ENCODE data around the gene DIDO1.
"Not testable (repeated sequence)": the region's sequence is repeated elsewhere in the genome, so short reads cannot be mapped to it uniquely, and the experiment has no call there.

DIDO1 gene

DNA sequence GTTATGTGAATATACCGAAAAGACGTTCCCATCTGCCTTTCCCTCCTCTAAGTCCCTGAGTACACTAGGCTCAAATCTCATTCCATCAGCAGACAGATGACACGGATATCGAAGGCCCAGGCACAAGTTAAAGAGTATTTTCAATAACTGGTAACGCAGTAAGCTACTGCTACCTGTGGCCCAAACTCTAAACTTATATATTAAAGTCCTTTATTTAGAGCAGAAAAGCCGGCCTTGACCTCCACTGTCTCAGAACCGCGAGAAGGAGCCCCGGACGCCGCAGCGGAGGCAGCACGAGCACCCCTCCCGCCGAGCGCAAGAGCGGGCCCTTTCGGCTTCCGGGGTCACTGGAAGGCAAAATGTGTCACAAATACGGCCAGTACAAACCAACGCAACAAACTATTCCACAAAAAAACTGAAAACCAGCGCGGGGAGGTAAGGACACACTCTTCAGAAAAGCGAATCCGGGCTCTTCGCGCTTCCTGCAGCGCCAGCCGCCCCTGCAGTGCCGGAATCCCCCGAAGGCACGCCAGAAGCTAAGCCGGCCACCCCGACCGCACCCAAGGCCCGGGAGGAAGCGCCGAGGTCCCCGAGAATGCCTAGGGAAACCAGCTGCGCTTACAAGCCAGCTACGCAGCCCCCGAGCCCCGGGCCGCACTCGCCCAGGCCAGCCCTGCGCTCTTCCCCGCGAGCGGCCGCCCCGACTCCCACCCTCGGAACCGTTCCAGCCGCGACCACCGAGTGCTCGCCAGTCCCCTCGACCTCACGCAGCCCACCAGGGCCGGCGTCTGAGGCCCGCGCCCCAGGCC is 681 bp downstream of the DIDO1 start:
- no peak for FAIRE-seq

DNA sequence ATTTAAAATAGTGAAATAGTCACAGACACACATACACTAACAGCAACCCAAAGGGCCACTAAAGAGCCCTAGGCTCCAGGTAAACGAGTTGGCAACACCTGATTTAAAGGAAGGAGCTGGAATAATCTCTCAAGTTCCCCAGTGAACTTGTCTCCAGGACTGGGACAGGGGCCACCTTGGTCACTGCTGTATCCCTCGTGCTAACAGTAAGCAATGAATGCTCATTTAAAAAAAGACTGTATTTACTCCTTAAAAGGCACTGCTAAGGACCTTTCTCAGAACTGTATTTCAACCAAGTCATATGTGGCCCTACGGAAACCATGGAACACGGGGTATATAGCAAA is 1.3 kb downstream of the DIDO1 start:
- FAIRE-seq = no peak

DNA sequence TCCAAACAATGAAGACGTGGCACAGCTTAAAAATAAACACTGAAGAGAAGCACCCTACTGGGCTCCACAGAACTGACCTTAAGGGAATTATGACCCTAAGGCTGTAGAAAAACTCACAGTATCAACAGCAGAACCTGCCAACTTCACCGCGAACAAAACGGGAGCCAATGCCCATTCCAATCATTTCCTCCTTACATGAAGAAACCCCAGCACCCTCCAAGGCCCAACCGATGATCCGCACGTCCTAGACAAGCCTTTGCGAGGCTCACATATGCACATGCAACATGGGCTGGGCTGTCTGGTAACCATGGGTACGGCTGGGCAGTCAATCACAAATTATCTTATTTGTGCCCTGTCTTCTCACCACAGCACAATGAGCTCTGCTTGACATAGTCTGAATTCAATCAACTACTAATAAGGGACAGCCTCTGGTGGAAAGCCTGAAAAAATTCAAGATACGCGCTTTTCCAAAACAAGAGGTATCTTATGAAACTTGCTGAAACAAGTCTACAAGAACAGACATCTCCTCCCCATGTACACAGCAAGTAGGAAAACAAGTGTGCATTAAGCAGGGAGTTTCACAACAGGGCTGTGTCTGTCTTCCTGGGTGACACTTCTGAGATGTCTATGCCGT is 1.7 kb downstream of the DIDO1 start:
- no peak for FAIRE-seq

DNA sequence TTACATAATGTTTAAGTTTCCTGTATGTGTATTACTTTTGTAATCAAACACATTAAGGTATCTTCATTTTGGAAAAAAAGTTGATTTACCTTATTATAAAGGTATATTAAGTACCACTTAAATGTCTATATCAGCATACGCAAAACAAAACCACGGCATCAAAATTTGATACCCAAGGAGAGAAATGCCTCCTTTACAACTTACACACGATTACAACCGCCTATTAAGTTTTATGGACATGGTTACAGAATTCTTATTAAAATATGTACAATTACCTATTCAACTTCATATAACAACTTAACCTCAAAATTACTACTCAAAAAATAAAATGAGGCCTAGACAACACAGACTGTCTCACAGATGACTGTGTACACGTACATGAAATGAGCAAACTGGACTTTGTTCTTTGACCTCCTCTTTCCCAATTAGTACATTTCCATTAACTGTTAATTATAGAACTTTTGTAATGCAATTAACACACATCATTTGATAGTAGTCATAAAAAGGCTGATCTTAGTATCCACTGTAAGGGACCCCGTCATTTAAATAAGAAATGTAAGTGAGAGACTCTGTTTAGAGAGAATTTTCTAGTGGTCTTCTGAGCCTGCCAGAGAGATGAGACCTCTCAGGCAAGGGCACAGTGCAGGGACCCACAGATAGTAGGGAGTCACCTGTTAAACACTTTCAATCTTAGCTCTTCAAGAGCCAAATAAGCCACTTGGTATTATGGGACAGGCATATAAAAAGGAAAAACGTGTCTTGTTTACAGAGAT is 2.5 kb downstream of the DIDO1 start:
- no peak for FAIRE-seq

DNA sequence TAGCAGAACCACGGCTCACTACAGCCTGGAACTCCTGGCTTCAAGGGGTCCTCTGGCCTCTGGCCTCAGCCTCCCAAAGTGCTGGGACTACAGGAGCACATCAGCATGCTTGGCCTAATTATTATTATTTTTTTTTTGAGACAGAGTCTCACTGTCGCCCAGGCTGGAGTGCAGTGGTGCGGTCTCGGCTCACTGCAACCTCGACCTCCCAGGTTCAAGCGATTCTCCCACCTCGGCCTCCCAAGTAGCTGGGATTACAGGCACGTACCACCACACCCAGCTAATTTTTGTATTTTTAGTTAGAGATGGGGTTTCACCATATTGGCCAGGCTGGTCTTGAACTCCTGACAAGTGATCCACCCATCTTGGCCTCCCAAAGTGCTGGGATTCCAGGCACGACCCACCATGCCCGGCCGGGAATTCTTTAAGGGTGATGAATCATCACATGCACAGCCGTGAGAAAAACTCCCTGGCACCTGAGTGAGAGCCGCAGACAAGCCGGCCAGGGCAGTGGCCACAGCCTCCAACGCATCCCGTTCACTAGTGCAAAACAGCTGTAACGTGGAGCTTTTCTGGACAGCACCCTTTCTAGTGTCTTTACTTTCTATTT is 3.1 kb downstream of the DIDO1 start:
- FAIRE-seq = not testable (repeated sequence)

DNA sequence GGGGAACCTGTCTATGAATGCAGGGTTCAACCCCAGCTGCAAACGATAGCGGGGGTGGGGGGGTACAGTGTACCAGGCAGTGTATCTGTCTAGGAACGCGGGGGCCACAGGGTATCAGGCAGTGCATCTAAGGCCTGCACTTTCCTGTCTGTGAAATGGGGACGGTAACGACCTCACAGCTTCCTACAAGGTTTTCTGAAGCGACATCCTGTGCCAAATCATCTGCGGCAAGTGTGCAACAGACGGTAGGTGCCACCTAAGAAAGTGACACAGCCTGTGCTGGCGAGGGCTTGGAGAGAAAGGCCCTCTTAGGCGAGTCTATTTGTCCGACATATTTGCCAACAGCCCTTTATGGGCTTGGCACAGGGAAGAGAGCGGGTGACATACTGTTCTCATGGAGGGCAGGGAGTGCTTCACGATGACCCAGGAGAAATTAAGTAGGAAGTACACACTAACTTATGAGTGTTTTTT is 3.8 kb downstream of the DIDO1 start:
- no peak for FAIRE-seq

DNA sequence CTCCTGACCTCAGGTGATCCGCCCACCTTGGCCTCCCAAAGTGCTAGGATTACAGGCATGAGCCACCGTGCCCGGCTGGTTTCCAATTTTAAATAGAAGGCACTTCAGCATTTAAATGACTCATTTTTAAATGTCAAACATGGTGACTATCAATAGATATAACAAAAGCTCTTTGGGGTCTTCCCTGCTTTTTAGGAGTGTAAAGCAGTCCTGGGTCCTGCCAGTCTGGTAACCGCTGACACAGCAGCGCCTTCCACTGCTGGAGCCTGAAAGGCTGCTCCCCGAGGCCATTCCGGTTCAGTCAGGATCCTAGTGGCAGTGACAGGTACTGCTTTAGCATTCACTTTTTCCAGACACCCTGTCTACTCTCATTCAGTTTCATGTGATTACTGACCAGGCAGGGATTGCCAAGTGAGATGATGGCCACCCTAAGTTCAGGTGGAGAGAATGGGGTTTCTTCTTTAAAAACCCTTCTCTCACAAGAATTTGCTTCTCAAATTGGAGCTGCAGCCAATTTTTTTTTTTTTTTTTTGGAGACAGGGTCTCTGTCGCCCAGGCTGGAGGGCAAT is 5.1 kb downstream of the DIDO1 start:
- no peak for FAIRE-seq

DNA sequence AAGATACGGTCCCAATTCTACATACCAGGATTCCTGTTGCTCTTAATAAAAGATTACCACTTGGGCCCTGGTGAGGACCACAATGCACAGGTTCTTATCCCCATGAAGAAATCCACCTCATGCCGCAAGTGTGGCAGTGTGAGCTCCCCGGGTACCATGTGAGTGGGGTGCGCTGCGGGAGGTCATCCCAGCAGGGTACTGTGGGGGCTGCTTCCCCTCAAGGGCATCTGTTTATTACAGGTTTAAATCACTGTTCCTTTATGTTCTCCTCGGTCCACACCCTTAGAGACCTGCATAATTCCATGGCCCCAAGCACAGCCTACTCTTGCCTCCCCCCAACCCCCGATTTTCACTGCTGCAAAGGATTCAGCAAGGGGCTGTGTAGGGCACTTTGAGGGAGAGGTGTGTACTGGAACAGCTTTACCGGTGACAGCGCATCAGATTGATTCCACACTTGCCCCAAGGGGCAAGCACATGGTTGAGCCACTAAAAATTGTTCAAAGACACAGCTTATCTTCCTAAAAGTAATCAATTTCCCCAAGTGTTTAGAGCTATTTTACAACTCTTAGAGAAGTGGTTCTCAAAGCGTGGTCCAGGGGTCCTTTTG is 6.2 kb downstream of the DIDO1 start:
- FAIRE-seq = no peak

DNA sequence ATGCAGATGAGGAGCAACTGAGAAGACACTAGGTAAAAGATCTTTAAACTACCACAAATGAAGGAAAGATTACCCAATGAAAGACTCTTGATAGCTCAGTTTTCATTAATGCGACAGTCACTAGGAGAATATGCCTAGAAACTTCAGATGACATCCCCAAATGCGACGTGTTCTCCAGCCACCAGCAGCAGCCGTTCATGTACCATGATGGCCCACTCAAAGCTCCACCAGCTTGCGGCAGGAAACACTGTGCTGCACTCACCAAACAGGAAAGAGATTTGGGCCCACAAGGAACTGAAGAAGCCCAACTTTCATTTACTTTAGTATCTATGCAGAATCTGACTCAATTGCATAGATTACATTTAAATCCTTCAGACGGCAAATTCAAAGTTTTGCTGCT is 7.5 kb downstream of the DIDO1 start:
- FAIRE-seq = no peak

DNA sequence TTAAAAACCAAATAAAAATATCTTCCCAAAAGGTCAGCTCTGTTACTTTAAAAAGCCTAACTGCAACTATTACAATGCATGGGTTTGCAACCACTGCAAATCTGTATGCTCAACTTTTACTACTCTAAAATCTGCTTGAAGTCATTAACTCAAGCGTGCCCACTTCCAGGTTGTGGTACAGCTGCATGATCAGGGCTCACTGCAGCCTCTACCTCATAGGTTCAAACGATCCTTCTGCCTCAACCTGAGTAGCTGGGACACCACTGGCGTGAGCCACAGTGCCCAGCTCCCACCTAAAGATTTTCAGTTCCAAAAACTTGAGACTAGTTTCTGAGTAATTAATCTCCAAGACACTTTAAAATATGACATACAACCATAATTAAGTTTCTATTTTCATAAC is 8.2 kb downstream of the DIDO1 start:
- no peak for FAIRE-seq

DNA sequence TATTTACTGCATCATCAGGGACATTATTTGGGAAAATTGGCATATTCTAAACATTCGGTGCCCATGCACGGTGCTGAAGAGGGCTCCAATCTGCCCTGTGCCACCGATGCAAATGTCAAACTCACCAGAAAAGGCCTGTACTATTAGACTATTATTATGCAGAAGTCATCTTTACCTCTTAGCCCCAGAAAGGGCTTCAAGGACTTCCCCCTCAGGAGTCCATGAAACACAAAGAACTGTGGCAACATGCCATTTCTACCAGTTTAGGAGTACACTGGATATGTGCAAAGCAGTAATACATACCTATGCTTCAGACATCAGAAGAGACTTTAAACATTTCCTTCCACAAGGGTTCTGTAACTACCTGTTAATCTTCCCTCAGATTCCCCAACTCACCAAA is 8.6 kb downstream of the DIDO1 start:
- FAIRE-seq = no peak

DNA sequence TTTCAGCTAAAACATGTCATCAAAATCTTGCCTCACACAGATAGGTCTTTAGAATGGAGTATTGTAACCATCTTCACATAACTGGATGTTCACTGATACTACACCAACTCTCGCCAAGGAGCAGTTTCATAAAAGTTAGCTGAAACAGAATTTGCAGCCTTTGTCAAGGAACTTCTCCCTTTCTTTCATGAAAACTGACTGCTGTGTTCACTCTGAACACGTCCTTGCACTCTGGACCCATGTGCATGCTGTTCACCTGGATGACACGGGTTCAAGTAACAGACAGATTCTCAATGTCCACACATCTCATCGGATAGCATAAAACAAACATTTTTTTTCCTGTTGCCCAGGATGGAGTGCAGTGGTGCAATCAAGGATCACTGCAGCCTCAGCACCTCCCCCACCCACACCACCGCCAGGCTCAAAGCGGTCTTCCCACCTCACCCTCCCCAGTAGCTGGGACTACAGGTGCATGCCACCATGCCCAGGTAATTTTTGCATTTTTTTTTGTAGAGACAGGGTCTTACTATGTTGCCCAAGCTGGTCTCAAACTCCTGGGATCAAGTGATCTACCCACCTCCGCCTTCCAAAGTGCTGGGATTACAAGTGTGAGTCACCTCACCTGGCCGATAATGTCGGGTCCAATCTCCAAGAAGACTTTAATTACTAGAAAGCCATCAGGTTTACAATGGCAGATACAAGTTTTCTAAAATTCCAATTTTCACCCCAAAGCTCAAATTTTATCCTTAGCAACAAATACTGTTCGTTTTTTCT is 9.4 kb downstream of the DIDO1 start:
- FAIRE-seq = no peak

DNA sequence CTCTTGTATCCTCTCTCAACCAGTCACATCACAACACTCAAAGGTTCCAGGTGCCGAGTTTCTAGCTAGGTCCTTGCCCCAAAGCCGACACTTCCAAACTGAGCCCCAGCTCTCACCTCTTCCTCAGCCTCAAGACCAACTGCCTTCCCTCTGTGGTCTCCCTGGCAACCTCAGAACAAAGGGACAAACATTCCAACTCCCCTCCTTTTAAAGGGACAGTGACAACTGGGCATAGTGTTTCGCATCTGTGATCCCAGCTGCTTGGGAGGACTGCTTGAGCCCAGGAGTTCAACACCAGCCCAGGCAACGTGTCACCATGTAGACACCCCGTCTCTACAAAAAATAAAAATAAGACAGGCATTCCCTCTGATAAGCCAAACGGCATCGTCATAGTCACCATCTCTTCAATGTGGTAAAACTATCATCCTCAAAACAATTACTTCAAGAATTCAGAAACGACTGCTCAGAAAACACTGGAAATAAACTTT is 11.3 kb downstream of the DIDO1 start:
- no peak for FAIRE-seq

DNA sequence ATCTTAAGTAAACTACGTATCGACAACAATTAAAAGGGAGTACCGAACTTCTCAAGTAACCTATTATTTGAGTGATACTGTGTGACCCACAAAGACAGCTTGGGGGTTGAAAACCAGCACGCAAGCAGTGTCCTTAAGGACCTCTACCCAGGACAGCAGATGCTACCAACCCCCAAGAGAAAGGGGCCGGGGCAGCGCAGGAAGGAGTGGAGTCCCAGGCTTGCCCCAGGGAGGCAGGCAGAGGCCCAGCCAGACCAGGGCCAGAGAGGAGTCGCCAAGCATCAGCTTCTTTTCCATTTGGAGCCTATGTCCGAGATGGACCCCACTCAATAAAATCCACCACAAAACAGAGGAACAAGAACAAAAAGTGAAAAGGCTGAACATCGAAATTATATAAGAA is 11.9 kb downstream of the DIDO1 start:
- FAIRE-seq = no peak

DNA sequence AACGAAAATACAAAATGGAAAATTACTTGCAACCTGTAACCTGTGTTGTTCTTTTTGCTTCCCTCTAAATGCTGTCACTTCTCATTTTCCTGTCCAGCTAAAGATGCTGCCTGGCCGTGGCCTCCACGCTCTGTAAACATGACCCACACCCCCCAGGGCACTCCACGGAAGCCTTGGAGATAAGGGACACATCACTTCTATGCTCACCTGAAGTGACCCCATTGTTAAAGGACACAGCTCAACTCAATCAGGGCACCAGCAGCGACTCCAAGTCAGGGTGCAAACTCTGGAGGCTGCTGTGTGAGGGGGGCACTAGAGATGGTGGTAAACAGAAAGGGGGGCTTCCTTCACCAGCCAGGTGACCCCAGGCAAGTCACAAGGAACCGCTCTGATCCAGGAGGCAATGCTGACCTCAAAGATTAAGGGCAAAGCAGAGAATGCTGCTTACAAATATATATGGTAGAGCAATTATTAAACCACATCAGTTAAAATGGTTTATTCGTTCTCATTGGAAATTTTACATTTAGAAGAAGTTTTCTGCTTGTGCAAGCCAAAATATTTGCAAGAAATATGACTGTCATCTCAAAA is 13.2 kb downstream of the DIDO1 start:
- no peak for FAIRE-seq

DNA sequence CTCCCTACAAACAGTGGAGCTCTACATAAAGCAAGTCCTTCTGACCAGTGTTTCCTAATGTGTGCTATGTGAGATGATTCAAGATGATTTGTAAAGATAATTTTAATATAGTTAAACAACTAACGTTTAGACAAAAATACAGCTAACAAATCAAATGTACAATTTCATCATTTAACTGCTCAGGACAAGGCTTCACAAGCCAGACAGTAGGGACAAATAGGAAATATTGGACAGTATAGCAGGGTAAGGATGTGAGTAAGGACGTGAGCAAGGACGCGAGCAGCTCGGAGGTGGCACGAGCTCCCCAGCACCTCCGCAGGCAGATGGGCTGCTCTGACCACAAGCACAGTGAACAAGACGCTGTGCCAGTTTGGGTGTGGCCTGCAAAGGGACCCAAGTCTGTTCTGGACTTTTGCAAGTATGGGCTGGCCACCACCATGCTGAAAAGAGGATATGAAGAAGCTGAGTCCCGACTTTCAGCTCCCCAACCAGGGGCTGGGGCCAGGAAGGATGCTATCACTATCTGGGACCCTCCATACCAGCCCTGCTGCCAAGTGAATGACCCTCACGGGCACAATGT is 14.5 kb downstream of the DIDO1 start:
- FAIRE-seq = no peak

DNA sequence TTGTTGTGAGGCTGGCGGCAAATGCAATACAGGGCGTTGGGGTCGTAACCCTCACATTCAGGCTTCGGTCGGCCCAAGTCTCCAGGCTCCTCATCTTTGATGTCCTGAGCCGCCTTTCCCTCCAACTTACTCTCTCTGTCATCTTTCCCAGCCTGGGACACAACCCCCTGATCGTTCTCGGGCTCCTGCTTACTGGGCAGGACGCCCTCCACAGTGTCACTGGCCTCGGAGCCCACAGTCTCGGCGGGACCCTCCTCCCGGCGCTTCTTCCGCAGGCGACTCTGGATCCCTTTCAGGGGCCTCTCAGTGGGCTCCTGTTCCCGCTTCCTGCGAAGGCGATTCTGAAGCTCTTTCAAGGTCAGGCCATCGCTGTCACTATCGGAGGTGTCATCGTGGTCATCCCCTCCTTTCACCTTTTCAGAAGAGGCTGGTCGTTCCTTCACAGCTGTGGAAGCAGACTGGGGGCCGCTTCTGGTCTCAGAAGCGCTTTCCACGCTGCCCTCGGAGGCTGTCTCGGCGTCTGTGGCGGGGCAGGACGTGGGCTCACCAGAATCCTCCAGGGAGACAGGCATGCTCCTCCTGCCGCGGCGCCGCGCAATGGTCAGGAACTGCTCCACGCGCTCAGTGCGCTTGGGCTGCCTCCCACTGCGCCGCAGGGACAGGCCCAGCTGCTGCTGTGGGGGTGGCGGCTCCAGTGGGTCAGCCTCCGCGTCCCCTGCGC is 15.4 kb downstream of the DIDO1 start:
- FAIRE-seq = no peak

DNA sequence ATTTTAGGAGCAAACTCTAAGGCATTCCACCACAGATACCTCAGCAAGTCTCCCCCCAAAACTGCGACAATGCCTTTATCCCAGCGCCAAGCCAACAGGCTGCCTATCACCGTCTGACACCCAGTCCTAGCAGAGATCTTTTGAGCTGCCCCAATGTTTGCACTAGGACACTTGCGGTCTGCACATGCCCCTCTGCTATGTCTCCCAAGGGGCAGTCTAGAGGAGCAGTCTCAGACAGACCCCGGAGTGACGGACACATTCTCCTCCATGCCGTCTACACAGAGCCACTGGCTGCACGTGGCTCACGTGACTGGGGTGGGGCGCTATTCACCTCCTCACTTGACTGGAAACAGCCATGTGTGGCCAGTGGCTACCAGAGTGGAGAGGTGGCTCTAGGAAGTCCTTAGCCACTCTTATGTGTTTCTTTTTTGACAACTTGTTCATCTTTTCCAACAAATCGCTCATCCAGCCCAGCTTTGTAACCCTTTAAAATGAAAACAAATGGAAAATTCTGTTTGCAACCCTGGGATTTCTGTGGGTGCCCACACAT is 16.0 kb downstream of the DIDO1 start:
- FAIRE-seq = no peak

DNA sequence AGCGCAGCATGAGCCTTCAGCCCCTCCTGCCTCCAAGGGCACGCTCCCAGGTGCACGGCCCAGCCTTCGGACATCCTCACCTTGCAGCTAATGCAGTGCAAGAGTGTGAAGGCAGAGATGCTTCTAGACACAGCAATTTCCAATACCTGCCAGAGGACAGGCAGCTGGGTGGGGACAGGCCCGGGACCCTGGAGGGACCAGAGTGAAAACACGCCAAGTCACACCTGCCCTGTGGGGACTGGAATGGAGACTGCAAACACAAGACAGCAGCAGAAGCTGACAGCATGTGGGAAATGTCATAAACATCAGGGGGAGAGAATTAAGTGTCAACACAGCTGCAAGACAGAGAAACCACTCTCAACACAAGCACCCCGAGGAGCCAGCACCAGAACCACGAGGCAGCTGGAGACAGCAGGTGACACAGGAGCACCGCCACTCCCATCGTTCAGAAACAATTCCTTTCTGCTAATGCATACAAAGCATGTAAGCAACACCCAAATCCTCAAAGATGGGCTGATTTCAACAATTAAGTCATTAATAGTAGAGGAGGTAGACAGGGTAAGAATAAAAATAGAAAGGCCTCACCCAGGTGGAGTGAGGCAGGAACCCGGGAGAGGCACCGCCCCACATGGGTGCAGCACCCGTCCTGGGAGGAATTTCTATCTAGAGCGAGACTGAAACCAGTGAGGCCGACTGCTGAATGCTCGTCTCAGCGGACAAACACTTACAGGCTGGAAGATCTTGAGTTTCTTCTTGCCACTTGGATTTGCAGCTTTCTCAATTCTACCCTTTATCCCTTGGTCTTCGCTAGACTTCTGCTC is 17.1 kb downstream of the DIDO1 start:
- FAIRE-seq = no peak
